HepG2 (cell line): Measurements from ENCODE around the gene ECHDC1. TPM values are rescaled to one million over a fixed set of nuclear protein-coding genes. Genes with fewer than 3 reads are reported as not detected.

Experiments used
- CEBPB ChIP-seq: IDR thresholded peaks from 2 replicates; pipeline ENCODE4 v1.6.1; 2011; ENCODE audit warnings: low read depth, low read length, improper control_type of control experiment, borderline replicate concordance
- CENPBD1 ChIP-seq: sonication (generic); formaldehyde crosslinking; IDR thresholded peaks from 2 replicates; pipeline ENCODE4 v1.8.0; 2022; ENCODE audit warnings: missing genetic modification reagents, low read depth, mild to moderate bottlenecking, borderline replicate concordance
- CSRNP1 ChIP-seq: sonication (generic); formaldehyde crosslinking; IDR thresholded peaks from 2 replicates; pipeline ENCODE4 v1.8.1; 2023; ENCODE audit warnings: mild to moderate bottlenecking, missing genetic modification reagents
- GTF2F1 ChIP-seq: fragments of 150-350 bp; IDR thresholded peaks from 2 replicates; pipeline ENCODE4 v1.6.1; 2014; ENCODE audit warnings: low read length
- MED8 ChIP-seq: sonication (generic); formaldehyde crosslinking; IDR thresholded peaks from 2 replicates; pipeline ENCODE4 v1.8.1; 2023; ENCODE audit warnings: mild to moderate bottlenecking, missing genetic modification reagents; ENCODE audit not compliant: insufficient replicate concordance
- RELA ChIP-seq: sonication (generic); formaldehyde crosslinking; IDR thresholded peaks from 2 replicates; pipeline ENCODE4 v1.4.0; 2020; ENCODE audit warnings: missing genetic modification reagents
- ZNF143 ChIP-seq: sonication (generic); formaldehyde crosslinking; IDR thresholded peaks from 2 replicates; pipeline ENCODE4 v1.4.0; 2020; ENCODE audit warnings: missing genetic modification reagents
- ZNF501 ChIP-seq: sonication (generic); formaldehyde crosslinking; IDR thresholded peaks from 2 replicates; pipeline ENCODE4 v1.5.1; 2020; ENCODE audit warnings: mild to moderate bottlenecking, moderate library complexity, missing genetic modification reagents
- polyA plus RNA-seq, 8 experiments: library from polyadenylated mRNA; depleted of rRNA in 3 of 8; stranded (reverse) in 7 of 8; unstranded in 1 of 8; fragments of >200 nt; fragmentation: Illumina TruSeq in 4 of 8; extraction: Trizol in 4 of 8; gene quantifications; 2 replicates each; pipeline versions ENCODE4 v1.2.1 to v1.2.3, GENCODE V29; 2011 to 2016; ENCODE audit warnings: low read depth in 4 of 8, missing spikeins in 1 of 8, mixed read lengths in 1 of 8; ENCODE audit not compliant: insufficient read depth in 1 of 8
- total RNA-seq, 5 experiments: library from RNA; depleted of rRNA; stranded (reverse); fragments of >200 nt; fragmentation: Illumina TruSeq; extraction: Trizol; gene quantifications; 2 replicates each; pipeline ENCODE4 v1.2.3, GENCODE V29; 2016; ENCODE audit warnings: low read depth in 1 of 5
- TF ChIP-seq, protein P1 (sequence below): sonication (generic); formaldehyde crosslinking; IDR thresholded peaks from 2 replicates; pipeline ENCODE4 v1.8.0; 2022; ENCODE audit warnings: missing genetic modification reagents, mild to moderate bottlenecking, inconsistent platforms, borderline replicate concordance
- TF ChIP-seq, protein P2 (sequence below): sonication (generic); formaldehyde crosslinking; IDR thresholded peaks from 2 replicates; pipeline ENCODE4 v1.5.1; 2020; ENCODE audit warnings: mild to moderate bottlenecking, missing genetic modification reagents
- TF ChIP-seq, protein P3 (sequence below): sonication (generic); formaldehyde crosslinking; IDR thresholded peaks from 2 replicates; pipeline ENCODE4 v1.5.1; 2020; ENCODE audit warnings: mild to moderate bottlenecking, missing genetic modification reagents, moderate library complexity
- TF ChIP-seq, protein P4 (sequence below): sonication (generic); formaldehyde crosslinking; IDR thresholded peaks from 2 replicates; pipeline ENCODE4 v1.5.1; 2020; ENCODE audit warnings: missing genetic modification reagents, mild to moderate bottlenecking, borderline replicate concordance
- TF ChIP-seq, protein P5 (sequence below): sonication (generic); formaldehyde crosslinking; IDR thresholded peaks from 2 replicates; pipeline ENCODE4 v1.4.0; 2020; ENCODE audit warnings: mild to moderate bottlenecking, missing genetic modification reagents

Gene ECHDC1
- total and polyA plus RNA-seq, 2 of the 13 experiments (the other 11 are each of a cell fraction or from before 2014, with no cell fraction given) = 32.8 to 98.1 TPM

DNA sequence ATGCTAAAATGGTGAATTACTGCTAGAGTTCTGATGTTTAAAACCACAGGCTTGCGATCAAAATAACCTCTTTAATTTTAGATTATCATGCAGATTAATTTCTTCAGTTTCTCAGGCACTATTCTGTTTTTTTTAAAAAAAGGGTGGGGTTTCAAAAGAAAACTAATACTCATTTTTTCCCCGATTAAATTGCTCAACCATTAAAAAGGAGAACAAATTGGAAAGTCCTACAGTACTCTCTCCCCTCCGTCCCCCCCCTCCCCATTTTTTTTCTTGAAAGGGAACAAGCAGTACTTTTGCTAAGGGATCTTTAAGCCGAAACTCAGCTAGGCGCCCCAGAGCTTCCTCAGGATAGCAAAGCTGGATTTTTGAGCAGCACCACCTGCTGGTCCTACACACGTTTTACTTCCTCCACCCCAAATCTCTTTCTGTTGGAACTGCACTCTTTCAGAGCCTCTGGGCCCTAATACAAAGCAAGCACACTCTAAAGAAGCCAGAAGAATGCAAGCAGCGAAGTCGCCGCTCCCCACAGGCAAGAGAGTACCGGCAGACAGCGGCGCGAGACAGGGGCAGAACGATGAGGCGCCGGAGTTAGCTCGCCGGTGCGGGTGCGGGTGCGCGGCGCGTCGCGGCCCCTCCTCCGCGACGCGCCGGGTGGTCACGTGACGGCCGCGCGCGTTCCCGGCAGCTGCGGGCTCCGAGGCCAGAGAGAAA lies 77.1 kb downstream of the ECHDC1 start, which contains the start of gene RNF146 (continued):
- no peak for TF ChIP-seq RELA (CRISPR knock-in tag)
- TF ChIP-seq MED8 (CRISPR knock-in tag) = no peak
- TF ChIP-seq ZNF501 (CRISPR knock-in tag) = no peak
- no peak for TF ChIP-seq ZNF143 (CRISPR knock-in tag)
- TF ChIP-seq, protein P1, sequence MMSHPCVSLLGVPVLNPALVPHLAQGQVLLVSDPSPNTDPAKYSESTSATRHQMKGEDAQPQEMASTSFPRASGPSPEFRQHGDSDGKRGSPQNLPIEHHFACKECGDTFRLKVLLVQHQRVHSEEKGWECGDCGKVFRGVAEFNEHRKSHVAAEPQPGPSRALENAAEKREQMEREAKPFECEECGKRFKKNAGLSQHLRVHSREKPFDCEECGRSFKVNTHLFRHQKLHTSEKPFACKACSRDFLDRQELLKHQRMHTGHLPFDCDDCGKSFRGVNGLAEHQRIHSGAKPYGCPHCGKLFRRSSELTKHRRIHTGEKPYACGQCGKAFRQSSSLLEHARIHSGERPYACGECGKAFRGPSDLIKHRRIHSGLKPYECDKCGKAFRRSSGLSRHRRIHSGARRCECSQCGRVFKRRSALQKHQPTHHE = no peak
- TF ChIP-seq CEBPB = no peak
- no peak for TF ChIP-seq CENPBD1 (CRISPR knock-in tag)
- TF ChIP-seq, protein P2, sequence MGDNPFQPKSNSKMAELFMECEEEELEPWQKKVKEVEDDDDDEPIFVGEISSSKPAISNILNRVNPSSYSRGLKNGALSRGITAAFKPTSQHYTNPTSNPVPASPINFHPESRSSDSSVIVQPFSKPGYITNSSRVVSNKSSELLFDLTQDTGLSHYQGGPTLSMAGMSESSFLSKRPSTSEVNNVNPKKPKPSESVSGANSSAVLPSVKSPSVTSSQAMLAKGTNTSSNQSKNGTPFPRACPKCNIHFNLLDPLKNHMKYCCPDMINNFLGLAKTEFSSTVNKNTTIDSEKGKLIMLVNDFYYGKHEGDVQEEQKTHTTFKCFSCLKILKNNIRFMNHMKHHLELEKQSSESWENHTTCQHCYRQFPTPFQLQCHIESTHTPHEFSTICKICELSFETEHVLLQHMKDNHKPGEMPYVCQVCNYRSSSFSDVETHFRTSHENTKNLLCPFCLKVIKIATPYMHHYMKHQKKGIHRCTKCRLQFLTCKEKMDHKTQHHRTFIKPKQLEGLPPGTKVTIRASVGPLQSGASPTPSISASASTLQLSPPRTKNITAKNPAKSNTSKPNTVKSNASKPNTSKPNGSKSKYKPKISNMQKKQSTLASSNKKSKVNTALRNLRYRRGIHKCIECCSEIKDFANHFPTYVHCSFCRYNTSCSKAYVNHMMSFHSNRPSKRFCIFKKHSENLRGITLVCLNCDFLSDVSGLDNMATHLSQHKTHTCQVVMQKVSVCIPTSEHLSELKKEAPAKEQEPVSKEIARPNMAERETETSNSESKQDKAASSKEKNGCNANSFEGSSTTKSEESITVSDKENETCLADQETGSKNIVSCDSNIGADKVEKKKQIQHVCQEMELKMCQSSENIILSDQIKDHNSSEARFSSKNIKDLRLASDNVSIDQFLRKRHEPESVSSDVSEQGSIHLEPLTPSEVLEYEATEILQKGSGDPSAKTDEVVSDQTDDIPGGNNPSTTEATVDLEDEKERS (CRISPR knock-in tag) = no peak
- TF ChIP-seq CSRNP1 (CRISPR knock-in tag) = no peak
- TF ChIP-seq, protein P3, sequence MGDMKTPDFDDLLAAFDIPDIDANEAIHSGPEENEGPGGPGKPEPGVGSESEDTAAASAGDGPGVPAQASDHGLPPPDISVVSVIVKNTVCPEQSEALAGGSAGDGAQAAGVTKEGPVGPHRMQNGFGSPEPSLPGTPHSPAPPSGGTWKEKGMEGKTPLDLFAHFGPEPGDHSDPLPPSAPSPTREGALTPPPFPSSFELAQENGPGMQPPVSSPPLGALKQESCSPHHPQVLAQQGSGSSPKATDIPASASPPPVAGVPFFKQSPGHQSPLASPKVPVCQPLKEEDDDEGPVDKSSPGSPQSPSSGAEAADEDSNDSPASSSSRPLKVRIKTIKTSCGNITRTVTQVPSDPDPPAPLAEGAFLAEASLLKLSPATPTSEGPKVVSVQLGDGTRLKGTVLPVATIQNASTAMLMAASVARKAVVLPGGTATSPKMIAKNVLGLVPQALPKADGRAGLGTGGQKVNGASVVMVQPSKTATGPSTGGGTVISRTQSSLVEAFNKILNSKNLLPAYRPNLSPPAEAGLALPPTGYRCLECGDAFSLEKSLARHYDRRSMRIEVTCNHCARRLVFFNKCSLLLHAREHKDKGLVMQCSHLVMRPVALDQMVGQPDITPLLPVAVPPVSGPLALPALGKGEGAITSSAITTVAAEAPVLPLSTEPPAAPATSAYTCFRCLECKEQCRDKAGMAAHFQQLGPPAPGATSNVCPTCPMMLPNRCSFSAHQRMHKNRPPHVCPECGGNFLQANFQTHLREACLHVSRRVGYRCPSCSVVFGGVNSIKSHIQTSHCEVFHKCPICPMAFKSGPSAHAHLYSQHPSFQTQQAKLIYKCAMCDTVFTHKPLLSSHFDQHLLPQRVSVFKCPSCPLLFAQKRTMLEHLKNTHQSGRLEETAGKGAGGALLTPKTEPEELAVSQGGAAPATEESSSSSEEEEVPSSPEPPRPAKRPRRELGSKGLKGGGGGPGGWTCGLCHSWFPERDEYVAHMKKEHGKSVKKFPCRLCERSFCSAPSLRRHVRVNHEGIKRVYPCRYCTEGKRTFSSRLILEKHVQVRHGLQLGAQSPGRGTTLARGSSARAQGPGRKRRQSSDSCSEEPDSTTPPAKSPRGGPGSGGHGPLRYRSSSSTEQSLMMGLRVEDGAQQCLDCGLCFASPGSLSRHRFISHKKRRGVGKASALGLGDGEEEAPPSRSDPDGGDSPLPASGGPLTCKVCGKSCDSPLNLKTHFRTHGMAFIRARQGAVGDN (CRISPR knock-in tag) = no peak
- TF ChIP-seq, protein P4, sequence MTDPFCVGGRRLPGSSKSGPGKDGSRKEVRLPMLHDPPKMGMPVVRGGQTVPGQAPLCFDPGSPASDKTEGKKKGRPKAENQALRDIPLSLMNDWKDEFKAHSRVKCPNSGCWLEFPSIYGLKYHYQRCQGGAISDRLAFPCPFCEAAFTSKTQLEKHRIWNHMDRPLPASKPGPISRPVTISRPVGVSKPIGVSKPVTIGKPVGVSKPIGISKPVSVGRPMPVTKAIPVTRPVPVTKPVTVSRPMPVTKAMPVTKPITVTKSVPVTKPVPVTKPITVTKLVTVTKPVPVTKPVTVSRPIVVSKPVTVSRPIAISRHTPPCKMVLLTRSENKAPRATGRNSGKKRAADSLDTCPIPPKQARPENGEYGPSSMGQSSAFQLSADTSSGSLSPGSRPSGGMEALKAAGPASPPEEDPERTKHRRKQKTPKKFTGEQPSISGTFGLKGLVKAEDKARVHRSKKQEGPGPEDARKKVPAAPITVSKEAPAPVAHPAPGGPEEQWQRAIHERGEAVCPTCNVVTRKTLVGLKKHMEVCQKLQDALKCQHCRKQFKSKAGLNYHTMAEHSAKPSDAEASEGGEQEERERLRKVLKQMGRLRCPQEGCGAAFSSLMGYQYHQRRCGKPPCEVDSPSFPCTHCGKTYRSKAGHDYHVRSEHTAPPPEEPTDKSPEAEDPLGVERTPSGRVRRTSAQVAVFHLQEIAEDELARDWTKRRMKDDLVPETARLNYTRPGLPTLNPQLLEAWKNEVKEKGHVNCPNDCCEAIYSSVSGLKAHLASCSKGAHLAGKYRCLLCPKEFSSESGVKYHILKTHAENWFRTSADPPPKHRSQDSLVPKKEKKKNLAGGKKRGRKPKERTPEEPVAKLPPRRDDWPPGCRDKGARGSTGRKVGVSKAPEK (CRISPR knock-in tag) = no peak
- TF ChIP-seq, protein P5, sequence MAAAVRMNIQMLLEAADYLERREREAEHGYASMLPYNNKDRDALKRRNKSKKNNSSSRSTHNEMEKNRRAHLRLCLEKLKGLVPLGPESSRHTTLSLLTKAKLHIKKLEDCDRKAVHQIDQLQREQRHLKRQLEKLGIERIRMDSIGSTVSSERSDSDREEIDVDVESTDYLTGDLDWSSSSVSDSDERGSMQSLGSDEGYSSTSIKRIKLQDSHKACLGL = no peak
- no peak for TF ChIP-seq GTF2F1
